ENCODE data around the gene PLCH2. TPM values are rescaled to one million over a fixed set of nuclear protein-coding genes. Genes with fewer than 3 reads are reported as not detected.
"Not testable (repeated sequence)": the region's sequence is repeated elsewhere in the genome, so short reads cannot be mapped to it uniquely, and the experiment has no call there.

PLCH2 gene
- total RNA-seq, 2 donors from 2014 or later: 2.0 to 3.8 TPM

GRCh38 chr1:2546515-2547209 is 70.6 kb downstream of the PLCH2 start:
- peak; percentile 97 for DNase-seq
- intact Hi-C loops (cut with DNase I): loop anchor here (5.0 kb wide), 1 partner anchor 134 kb away; the partner anchor contains the start of gene PEX10
- no peaks in the 10 kb centered on the region for H3K9me3 ChIP-seq
- H3K27ac ChIP-seq: peak overlapping the region; percentile 100
- peak overlapping the region; percentile 80 to 89 for H3K9ac ChIP-seq (ENCODE audit: low read depth in 2 of 2, low read length in 2 of 2)
- TF ChIP-seq, protein P1, sequence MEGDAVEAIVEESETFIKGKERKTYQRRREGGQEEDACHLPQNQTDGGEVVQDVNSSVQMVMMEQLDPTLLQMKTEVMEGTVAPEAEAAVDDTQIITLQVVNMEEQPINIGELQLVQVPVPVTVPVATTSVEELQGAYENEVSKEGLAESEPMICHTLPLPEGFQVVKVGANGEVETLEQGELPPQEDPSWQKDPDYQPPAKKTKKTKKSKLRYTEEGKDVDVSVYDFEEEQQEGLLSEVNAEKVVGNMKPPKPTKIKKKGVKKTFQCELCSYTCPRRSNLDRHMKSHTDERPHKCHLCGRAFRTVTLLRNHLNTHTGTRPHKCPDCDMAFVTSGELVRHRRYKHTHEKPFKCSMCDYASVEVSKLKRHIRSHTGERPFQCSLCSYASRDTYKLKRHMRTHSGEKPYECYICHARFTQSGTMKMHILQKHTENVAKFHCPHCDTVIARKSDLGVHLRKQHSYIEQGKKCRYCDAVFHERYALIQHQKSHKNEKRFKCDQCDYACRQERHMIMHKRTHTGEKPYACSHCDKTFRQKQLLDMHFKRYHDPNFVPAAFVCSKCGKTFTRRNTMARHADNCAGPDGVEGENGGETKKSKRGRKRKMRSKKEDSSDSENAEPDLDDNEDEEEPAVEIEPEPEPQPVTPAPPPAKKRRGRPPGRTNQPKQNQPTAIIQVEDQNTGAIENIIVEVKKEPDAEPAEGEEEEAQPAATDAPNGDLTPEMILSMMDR (IDR thresholded peaks at IDR 0.05): no peak
- peaks cover 15% of the 10 kb centered on the region for H3K4me1 ChIP-seq
- H3K27me3 ChIP-seq: no peaks in the 10 kb centered on the region
- peak overlapping the region; percentile 55 for H3K4me3 ChIP-seq
- H3K36me3 ChIP-seq: no peaks in the 10 kb centered on the region

DNA sequence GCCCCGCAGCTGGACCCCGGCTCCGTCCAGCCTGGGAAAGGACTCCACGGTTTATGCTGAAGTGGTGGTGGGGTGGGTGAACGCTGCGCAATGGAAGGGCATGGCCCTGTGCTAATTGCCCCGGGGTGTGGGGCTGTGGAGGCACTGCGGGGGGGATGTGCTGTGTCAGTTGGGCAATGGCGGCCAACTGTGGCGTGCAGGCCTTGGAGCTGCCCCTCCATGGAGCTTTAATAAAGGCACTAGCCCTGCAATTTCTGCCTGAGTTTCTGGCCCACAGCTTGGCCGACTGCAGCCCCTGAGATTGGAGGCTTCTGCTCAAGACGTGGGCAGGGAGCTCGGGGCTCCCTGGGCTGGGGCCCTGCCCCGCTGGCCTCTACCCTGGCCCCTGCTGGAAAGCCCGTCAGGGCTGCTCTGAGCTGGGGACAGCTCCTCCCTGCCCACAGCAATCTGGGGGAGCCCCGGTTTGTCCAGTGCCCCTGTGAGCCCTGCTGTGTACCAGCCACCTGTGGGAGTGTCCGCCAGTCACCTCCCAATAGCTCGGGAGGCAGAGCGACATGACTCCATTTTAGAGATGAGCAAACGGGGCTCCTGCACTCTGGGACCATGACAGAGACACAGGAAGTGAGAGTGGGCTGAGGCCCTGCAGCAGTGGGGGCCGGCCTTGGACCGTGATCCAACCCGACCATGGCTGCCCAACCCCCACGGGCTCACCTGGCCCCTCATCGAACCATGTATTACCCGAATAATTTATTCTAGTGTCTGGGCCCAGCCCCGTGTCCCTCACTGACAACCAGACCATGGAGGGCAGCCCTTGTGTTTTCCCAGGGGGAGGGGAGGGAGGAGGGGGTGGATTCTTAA is 71.3 kb downstream of the PLCH2 start:
- no peaks in the 10 kb centered on the region for H3K36me3 ChIP-seq
- H3K27me3 ChIP-seq: no peaks in the 10 kb centered on the region
- H3K4me3 ChIP-seq: peak overlapping the region; percentile 55
- peak overlapping the region; percentile 70 to 89 for H3K9ac ChIP-seq (ENCODE audit: low read depth in 2 of 2, low read length in 2 of 2)
- TF ChIP-seq, protein P1 (IDR thresholded peaks at IDR 0.05): no peak
- H3K4me1 ChIP-seq: peaks cover 11% of the 10 kb centered on the region
- H3K9me3 ChIP-seq: no peaks in the 10 kb centered on the region
- peak overlapping the region; percentile 100 for H3K27ac ChIP-seq
- intact Hi-C loops (cut with DNase I): loop anchor here (5.0 kb wide), 1 partner anchor 135 kb away; the partner anchor contains the start of gene PEX10
- DNase-seq: no peak

DNA sequence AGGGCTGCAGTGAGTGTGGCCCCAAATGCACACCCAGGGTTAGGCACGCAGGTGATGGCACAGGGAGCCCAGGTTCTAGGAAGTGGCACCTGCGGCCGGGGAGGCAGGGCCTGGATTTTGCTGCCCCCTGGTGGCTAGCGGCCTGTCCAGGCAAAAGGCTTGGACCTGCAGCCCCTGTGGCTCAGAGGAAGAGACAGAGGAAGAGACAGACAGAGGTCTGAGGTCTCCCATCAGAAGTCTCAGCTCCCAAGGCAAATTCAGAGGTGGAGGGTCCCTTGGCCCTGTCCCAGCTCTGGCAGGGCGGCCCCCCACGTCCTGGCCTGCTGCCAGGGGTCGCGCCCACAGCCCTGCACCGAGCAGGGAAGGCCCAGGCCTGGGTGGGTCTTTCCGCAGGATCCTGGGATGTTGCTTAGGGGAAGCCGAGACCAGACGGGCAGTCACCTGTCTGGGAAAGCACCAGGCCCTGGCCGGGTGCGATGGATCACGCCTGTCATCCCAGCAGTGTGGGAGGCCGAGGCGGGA is 72.0 kb downstream of the PLCH2 start:
- H3K4me1 ChIP-seq: peaks cover 11% of the 10 kb centered on the region
- no peaks in the 10 kb centered on the region for H3K36me3 ChIP-seq
- peak overlapping the region; percentile 100 for H3K27ac ChIP-seq
- TF ChIP-seq, protein P1 (IDR thresholded peaks at IDR 0.05): peak; percentile 95
- peak; percentile 94 for DNase-seq
- H3K4me3 ChIP-seq: peak overlapping the region; percentile 55
- H3K9me3 ChIP-seq: no peaks in the 10 kb centered on the region
- no peaks in the 10 kb centered on the region for H3K27me3 ChIP-seq
- peak overlapping the region; percentile 70 to 89 for H3K9ac ChIP-seq (ENCODE audit: low read depth in 2 of 2, low read length in 2 of 2)
- intact Hi-C loops (cut with DNase I): loop anchor here (5.0 kb wide), 1 partner anchor 136 kb away; the partner anchor contains the start of gene PEX10

DNA sequence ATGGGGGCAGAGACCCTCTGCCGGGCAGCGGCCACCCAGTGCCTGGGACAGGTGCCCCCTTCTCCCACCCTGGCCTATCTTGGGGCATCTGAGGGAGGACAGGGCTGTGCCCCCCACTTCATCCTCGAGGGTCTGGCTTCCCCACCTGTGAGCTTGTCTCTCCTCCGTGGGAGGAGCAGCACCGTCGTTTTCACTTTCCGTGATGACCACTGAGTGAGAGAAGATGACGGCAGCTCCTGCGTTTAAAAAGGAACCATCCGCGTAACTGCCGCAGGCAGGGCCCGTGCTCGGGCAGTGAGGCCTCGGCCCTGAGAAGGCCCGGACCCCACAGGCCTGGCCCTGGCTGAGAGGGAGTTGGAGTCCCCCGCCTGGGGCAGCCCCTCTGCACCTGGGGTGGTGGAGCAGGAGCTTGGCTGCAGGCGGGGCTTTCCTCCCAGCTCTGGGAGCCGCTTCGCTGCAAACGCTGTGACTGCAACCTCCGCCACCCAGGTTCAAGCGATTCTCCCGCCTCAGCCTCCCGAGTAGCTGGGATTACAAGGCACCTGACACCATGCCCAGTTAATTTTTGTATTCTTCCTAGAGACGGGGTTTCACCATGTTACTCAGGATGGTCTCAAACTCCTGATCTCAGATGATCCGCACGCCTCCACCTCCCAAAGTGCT is 73.4 kb downstream of the PLCH2 start:
- H3K9me3 ChIP-seq, H3K27me3 ChIP-seq, DNase-seq, H3K4me3 ChIP-seq, H3K36me3 ChIP-seq: not testable (repeated sequence)
- H3K27ac ChIP-seq: peak overlapping the region; percentile 100
- H3K4me1 ChIP-seq: peaks cover 11% of the 10 kb centered on the region
- intact Hi-C loops (cut with DNase I): loop anchor here (5.0 kb wide), 1 partner anchor 137 kb away; the partner anchor contains the start of gene PEX10
- H3K9ac ChIP-seq (ENCODE audit: low read depth in 2 of 2, low read length in 2 of 2): peak overlapping the region; percentile 71 to 89

DNA sequence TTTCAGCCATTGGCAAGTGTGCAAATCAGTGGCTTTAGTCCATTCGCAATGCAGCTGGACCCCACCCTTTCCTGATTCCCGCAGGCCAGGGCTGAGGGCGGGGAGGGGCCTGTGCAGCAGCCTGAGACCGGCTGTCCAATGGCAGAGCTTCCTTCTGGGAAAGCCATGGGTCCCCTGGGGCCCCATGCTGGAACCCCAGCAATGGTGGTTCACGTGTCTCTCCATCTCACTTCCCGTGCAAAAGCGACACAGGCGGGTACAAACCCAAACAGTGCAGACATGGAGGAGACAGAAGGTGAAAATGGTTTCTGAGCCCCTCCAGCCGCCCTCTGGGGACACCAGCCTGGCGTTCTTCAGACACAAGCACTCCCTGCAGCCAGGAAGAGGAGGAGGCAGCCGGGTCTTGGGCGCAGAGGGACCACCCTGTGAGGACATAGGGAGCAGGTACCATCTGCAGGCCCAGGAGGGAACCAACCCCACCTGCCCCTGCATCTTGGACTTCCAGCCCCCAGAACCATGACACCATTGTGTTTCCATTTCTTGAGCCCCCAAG is 74.3 kb downstream of the PLCH2 start:
- DNase-seq; H3K27me3 ChIP-seq; intact Hi-C loops (cut with DNase I); H3K36me3 ChIP-seq; H3K9me3 ChIP-seq; H3K4me3 ChIP-seq; H3K27ac ChIP-seq; H3K9ac ChIP-seq (ENCODE audit: low read depth in 2 of 2, low read length in 2 of 2): not testable (repeated sequence)
- H3K4me1 ChIP-seq: peaks cover 16% of the 10 kb centered on the region

GRCh38 chr1:2551544-2551943 is 75.5 kb downstream of the PLCH2 start:
- DNase-seq; H3K27me3 ChIP-seq; H3K4me3 ChIP-seq; intact Hi-C loops (cut with DNase I); H3K27ac ChIP-seq; H3K36me3 ChIP-seq; H3K9me3 ChIP-seq; H3K9ac ChIP-seq (ENCODE audit: low read depth in 2 of 2, low read length in 2 of 2): not testable (repeated sequence)
- H3K4me1 ChIP-seq: peaks cover 16% of the 10 kb centered on the region
